GM19324 (cell line): Measurements from ENCODE around the gene CADM2.
A peak's percentile ranks its signal among the peaks of the same experiment; 100 is the strongest.
"Not testable (repeated sequence)": the region's sequence is repeated elsewhere in the genome, so short reads cannot be mapped to it uniquely, and the experiment has no call there.

Source experiments
- ATAC-seq: cut with Tn5 transposase; IDR thresholded peaks from one replicate; pipeline ENCODE4 v1.9.1; 2021; ENCODE audit warnings: mild to moderate bottlenecking, moderate library complexity; ENCODE audit not compliant: unreplicated experiment, low FRiP score

Gene CADM2

DNA sequence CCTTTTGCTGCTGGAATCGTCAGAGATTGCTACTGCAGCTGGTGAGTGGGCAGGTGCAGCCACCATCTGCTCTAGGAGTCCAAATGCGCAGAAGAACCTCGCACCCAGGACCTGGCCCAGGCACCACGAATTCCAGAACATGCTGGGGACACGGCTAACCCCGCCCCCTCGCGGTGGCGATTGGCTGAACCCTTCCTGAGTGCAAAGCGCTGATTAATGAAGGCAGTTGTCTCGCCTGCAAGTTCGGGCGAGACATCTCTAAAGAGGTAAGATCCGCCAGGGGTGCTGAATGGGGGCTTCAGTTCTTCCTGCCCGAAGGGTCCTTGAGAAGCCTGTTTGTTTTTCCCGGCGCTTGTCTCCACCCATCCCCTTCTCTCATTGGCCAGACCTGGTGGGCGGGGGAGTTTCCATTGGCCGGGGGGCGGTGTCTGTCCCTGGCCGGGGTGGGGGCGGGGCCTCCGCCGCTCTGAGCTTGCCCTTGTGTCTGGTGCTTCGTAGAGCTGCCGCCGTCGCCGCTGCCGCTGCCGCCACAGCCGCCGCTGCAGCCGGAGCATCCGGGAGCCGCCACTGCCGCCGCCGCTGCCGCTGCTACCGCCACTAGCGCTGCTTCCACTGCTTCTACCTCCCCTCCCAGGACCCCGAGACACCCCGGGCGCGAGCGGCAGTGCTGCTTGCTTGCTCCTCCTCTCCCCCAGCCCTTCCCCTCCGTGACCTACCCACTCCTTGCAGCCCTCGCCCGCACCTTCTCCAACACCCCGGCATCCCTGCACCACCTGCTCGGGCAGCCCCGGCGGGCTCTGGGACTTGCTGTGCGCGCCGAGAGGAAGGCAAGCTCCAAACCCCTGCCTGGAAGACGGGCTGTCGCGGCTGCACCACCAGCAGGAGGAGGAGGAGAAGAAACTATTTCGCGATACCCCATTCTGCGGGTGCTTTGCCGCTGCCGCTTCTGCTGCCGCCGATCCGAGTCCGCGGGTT lies at the start of gene CADM2:
TSS of gene CADM2 (plus strand) at position 495 of the 975 bp plus-strand sequence.
- peak; percentile 97 for ATAC-seq

GRCh38 chr3:84918592-84918991 lies 40.2 kb upstream of the CADM2 start:
- not testable (repeated sequence) for ATAC-seq

DNA sequence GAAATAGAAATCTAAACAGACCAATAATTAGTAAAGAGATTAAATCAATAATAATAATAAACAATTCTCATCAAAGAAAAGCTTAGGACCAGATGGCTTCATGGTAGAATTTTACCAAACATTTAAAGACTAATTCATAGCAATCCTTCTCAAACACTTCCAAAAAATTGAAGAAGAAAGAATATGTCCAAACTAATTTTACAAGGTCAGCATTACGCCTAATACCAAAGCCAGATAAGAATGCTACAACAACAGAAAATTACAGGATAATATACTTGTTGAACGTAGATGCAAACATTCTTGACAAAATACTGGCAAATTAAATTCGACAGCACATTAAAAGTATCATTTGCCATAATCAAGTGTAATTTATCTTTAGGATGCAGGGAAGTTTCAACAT lies 36.1 kb upstream of the CADM2 start:
- no peak for ATAC-seq

DNA sequence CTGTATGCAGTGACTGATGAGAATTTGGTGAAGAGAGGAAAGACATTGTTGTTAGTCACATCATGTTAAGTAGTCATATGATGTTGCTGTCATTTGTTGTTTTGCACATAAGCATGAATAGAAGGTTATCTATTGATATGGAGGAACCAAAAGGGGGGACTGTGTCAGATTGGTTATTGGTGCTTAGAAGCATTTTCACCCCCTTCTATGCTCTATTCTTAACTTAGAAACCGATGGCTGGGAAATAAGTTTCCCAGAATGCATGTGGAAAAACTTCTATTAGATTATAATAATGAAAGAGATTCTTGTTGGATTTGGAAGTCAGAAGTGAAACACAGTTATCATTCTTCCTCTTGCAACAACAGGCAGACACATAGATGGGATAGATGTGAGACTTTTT lies 33.2 kb upstream of the CADM2 start:
- ATAC-seq = no peak

DNA sequence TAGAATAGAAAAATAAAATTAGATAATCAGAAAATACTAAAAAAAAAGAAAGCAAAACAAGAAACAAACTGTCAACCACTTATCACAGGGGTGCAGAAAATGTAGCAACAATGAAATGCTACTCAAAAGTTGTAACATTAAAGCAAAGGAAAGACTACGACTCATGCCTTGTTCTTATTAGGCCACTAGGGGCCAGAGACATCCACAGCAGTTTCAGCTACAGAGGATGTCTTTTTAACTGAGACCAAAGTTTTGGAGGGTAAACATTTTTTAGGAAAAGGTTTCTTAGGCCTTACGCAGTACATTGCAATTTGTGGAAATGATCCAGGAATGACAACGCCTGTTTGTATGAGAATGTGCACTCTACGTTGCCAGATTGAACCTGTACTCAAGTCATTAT lies 15.4 kb upstream of the CADM2 start:
- no peak for ATAC-seq

DNA sequence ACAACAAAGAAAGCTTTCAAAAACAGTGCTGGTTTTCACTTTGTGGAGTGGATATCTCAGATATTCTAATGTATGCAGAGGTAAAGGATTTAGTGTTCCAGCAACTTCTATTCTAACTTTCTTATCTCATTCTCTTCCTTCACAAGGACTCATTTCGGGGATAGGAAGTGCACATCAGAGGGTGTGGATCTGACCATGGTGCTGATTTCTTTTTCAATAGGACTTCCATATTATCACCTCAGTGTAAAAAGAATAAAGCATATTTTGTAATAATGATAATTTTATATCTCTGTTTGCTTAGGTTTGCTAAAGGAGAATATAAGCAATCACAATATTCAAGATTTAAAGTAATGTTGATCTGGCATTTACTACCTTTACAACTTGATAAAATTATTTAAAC lies 12.5 kb upstream of the CADM2 start:
- ATAC-seq = no peak

GRCh38 chr3:84959470-84960271 lies 882 bp downstream of the CADM2 start:
- no peak for ATAC-seq

DNA sequence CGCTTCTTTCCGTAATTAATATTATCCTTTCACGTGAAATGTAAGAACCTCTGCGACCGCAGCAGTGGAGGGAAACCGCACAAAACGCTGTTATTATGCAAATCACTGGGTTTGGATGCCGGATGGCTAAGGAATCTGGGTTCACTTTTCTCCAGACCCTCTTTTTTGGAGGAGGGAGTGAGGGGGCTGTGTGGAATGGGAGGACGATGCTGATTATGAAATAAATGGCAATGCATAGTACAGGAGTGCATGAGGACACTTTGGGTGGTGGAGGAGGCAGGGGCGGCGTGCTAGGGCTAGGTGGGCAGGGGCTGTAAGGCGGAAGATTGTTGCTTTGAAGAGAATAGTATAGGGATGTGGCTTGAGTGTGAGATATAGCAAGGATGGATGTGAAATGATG lies 1.8 kb downstream of the CADM2 start:
- no peak for ATAC-seq

DNA sequence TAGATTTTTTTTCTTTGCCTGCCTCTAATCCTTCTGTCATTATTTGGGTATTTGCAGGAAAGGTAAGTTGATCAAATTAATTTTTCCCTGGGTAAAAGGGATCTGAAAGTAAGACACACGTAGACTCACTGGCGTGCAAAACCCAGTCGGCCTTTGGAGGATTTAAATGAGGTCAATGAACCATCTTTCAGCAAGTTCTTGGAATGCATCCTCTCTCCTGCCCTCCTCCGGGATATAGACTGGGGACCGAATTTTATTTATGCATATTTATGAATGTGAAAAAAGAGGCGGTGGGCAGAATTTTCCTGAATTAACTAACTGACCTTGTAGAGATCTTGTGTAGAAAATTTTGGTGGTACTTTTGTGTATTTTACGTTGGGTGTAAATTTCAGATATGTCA lies 2.2 kb downstream of the CADM2 start:
- no peak for ATAC-seq

GRCh38 chr3:84961521-84962255 lies 2.9 kb downstream of the CADM2 start:
- no peak for ATAC-seq

DNA sequence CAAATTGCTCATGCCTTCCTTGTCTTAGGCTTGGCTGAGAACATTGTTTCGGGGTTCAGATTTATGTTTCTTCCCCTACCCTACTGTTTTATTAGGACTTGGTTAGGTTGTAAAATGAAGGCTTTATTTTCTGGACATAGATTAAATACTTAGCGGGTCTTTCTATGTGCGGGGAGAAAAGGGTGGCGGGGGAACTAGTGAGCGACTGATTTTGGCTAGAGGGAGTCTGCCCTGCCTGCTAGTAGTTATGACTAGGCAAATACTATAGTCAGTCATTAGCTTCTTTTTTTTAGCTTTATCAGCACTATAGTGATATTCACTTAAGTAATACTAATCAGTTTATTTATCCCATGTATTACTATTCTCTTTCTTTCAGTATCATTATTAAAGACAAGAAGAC lies 3.6 kb downstream of the CADM2 start:
- ATAC-seq = no peak

DNA sequence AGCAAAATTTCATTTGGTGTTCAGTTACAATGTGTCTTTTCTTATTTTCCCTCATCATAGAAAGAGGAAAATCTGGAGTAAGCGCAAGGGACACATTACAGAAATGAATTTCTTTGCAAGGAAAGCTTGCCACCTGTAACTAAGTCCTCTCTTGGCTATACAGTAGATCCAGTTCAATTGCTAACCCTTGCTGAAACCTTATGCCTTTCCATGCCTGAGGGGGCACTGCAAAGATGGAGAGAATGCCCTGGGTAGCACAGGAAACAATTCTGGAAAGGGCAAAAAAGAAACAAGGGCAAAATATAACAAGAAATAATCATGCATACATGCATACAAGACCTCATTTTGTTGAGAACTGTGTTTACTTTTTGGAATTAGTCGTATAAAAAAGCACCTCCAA lies 4.3 kb downstream of the CADM2 start:
- ATAC-seq = no peak

GRCh38 chr3:84965141-84965540 lies 6.4 kb downstream of the CADM2 start:
- ATAC-seq = no peak

DNA sequence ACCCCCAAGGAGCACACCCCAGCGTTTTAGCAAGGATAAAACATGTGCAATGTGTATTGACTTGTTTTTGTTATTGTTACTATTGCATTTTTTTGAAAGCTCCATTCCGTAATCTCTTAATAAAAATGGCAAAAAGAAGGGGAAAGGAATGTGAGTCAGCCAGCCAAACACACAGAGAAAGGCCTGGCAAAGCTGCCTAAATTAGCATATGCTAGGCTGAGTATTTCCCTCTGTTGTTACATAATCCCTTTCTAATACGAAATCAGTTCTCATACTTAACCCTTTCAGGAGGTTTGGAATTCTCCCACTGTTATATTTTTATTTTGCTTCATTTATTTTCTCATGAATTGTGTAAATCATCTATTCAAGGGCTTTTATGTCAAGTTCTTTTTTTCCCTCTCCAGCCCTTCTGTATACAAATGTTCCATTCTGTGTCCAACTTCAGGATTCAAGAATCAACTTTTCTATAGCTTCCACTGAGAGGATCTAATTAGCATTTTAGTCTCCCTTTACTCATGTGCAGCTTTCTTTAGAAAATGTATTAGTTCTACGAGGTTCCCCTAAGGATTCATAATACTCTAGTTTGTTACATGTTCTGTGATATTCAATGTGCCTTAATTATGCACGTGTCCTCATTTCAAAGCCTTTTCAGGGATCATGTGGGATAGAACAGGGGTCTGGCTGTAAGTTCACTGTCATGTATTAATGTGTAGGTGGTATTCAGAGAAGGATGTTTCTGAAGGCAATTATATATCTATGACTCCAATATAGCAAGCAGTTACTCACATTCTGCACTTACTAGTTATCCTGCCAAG lies 9.2 kb downstream of the CADM2 start:
- ATAC-seq = no peak

DNA sequence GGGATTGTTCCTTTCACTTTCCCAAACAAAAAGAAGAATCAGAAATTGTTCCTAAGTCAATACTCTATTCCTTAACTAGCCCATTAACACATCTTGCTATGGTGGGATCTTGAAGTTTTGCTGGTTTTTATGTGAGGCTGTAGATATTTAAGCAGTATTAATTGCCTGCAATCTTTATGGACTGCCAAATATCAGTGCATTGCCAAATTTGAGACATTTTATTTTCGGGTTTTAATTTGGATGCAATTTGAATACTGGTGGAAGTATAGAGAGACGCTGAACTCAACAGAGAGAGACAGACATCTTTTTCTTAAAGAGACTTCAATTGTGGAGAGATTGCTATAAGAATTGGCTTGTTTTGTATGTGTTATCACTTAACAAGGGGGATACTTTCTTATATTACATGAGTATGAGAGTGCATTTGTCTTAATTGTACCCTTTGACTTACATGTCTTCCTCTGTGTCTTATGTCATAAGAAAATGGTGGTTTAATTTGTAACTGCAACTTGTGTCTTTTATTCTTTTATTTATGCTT lies 10.0 kb downstream of the CADM2 start:
- ATAC-seq = no peak

DNA sequence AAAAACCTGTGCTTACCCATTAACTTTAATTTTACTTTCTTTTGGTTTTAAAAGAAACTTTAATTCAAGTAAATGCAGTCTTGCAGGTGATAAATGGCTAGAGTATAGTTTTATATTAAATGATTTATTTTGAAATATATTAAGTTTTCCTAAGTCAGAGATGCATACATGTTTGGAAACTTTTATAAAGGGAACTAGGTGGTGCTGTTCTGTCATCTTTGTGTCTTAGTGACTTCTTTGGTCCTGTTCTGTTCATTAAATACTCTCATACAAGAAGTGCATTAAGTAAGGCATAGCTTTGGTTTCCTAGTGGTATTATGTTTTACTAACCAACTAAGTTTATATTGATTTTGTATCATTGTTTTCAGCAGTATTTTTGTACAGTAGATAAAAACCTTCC lies 15.6 kb downstream of the CADM2 start:
- no peak for ATAC-seq

- ATAC-seq = no peak
These were observed 18.2 kb downstream of the CADM2 start for GRCh38 chr3:84977021-84977420.

DNA sequence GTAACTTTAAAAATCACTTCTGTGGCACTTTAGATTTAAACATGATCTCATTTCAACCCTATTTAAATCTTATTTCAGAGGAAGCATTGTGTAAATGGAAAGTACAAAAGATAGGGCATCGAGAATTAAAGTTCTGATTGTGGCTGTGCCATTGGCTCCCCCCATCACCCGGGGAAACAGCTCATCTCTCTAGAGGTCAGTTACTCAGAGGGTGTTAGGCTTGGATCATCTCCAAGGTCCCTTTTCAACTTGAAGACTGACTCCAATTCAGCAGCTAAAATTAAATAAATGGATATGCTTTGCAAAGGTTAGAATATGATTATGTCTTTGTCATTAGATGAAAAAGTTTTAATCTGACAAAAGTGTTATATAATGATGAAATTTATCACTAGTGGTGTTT lies 20.1 kb downstream of the CADM2 start:
- ATAC-seq = no peak

- no peak for ATAC-seq
These were observed 21.2 kb downstream of the CADM2 start for GRCh38 chr3:84980011-84980410.

DNA sequence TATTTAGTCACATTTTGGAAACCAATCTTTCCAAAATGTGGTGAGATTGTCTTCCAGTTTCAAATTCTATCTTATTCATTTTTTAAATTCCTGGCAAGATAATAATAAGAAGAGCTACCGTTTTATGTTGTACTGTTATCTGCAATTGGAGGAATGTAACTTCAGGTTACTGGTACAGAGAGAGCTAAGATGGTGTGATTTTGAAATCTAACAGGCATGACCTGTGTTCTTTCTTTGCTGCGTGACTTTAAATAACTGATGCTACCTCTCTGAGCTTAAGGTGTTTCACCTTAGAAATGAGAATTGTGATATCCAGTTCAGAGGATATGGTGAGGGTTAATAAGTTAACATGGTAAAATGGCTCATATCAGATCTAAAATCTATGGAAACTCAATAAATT lies 21.7 kb downstream of the CADM2 start:
- no peak for ATAC-seq
